Activated CD4-positive, alpha-beta T cell treated with anti-CD3 and anti-CD28 coated beads, Interleukin-2, amount 50 U/mL, for 24 hours (primary cell): ENCODE results near the gene CEP57.
"Not testable (repeated sequence)": the region's sequence is repeated elsewhere in the genome, so short reads cannot be mapped to it uniquely, and the experiment has no call there.

Source experiments
- DNase-seq, 2 donors: peaks; one replicate each; pipeline ENCODE4 v3.0.0-alpha.2; 2020; ENCODE audit warnings: low read depth in 1 of 2, low spot score in 1 of 2

CEP57 gene

GRCh38 chr11:95795627-95796295, 5.5 kb downstream of the CEP57 start:
- DNase-seq, result no peak

- no peak for DNase-seq
These were observed 6.2 kb downstream of the CEP57 start for GRCh38 chr11:95796501-95796900.

- no peak for DNase-seq
These were observed 9.2 kb downstream of the CEP57 start for GRCh38 chr11:95799546-95799945.

- no peak for DNase-seq
These were observed 10.1 kb downstream of the CEP57 start for GRCh38 chr11:95800438-95800837.

GRCh38 chr11:95802806-95803205, 12.5 kb downstream of the CEP57 start:
- no peak for DNase-seq

- DNase-seq, result no peak
These were observed 13.7 kb downstream of the CEP57 start for GRCh38 chr11:95803973-95804372.

GRCh38 chr11:95805869-95806268, 15.6 kb downstream of the CEP57 start:
- DNase-seq, result no peak

GRCh38 chr11:95806464-95806863, 16.2 kb downstream of the CEP57 start:
- not testable (repeated sequence) for DNase-seq

- DNase-seq, result not testable (repeated sequence)
These were observed 20.8 kb downstream of the CEP57 start for GRCh38 chr11:95811052-95811451.

GRCh38 chr11:95816037-95816436, 25.7 kb downstream of the CEP57 start:
- no peak for DNase-seq

- no peak for DNase-seq
These were observed 31.3 kb downstream of the CEP57 start for GRCh38 chr11:95821640-95822039.

GRCh38 chr11:95827696-95828095, 37.4 kb downstream of the CEP57 start:
- no peak for DNase-seq

GRCh38 chr11:95829580-95830259, 39.4 kb downstream of the CEP57 start:
- DNase-seq, result no peak

- DNase-seq, result no peak
These were observed 41.0 kb downstream of the CEP57 start for GRCh38 chr11:95831198-95831883.

GRCh38 chr11:95832763-95833162, 42.5 kb downstream of the CEP57 start:
- no peak for DNase-seq

GRCh38 chr11:95833378-95833777, 43.1 kb downstream of the CEP57 start:
- no peak for DNase-seq

- no peak for DNase-seq
These were observed 45.1 kb downstream of the CEP57 start for GRCh38 chr11:95835351-95835750.

GRCh38 chr11:95835768-95836488, 45.6 kb downstream of the CEP57 start:
- DNase-seq, result peak; percentile 6 to 60

- no peak for DNase-seq
These were observed 54.9 kb downstream of the CEP57 start for GRCh38 chr11:95845167-95845566.

- peak in 1 of 2 donors; percentile 9 for DNase-seq
These were observed 59.0 kb downstream of the CEP57 start for GRCh38 chr11:95849087-95849825.

- DNase-seq, result no peak
These were observed 59.8 kb downstream of the CEP57 start for GRCh38 chr11:95850137-95850536.
